HG03457 (cell line): Measurements from ENCODE around the gene NPTXR.
"Not testable (repeated sequence)": the region's sequence is repeated elsewhere in the genome, so short reads cannot be mapped to it uniquely, and the experiment has no call there.

Experiments used
- ATAC-seq: cut with Tn5 transposase; IDR thresholded peaks from one replicate; pipeline ENCODE4 v1.9.1; 2021; ENCODE audit warnings: moderate number of reproducible peaks; ENCODE audit not compliant: unreplicated experiment

NPTXR gene

DNA sequence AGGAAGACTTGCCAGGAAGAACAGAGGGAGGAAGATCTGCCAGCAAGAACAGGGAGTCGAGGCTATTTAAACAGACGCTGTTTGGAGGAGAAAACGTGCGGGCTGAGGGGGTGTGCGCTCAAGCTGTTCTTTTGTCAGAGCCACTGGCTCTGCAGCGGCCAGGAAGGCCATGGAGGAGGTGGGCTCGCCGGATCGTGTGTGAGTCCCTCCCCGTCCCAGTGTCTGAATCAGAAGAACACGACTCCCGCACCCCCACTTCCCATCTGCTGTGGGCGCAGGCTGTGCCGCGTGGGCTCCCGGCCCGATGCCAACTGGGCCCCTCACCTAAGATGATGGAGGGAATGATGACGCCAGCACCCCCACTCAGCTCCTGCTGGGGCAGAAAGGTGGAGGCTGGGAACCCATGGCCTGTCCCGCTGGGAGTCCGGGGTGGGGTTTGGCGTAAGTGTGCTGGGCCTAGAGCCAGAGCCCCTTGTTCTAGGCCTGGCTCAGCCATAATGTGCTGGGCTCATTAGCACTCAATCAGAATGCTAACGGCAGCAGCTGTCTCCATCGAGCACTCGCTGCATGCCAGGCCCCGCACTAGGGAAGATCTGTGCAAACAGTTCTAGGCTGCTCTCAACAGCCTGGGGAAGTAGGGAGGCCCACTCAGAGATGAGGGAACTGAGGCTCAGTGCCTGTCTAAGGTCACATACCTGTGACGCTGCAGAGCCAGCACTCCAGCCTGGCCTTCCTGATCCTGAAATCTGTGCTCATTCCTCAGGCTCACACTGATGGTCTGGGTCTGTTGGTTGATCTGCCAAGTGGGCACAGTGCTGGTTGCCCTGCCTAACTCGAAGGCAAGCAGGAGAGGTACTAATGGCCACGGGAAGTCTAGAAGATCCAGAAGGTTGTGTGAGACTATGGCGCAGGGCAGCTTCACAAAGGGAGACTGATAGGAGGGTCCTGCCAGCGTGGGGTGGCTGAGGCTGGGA, 11.5 kb downstream of the NPTXR start:
- no peak for ATAC-seq

DNA sequence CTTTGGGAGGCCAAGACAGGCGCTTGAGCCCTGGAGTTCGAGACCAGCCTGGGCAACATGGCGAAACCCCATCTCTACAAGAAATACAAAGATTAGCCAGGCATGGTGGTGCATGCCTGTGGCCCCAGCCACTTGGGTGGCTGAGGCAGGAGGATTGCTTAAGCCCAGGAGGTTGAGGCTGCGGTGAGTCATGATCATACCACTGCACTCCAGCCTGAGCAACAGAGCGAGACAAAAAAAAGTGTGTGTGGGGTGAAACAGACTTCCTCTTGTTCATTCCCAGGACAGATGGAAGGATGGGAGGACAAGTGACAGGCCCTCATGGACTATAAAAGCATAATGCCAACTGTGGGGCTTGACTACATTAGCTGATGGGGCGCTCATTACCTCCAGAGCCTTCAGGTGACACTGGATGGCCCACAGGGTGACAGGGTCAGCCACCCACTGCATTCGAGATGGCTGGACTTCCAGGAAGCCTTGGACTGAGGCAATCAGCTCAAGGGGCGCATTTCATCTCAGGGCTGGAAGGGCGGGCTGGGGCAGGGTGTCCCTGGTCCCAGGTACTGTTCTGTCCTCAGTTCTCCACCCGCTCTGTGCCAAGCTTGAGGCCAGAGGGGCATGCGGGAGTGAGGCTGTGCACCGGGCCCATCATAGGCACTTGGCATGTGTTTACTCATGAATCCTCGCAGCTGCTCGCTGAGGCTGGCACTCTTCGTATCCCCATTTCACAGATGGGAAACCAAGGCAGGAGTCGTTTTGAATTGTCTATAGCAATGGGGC, 12.5 kb downstream of the NPTXR start:
- no peak for ATAC-seq

DNA sequence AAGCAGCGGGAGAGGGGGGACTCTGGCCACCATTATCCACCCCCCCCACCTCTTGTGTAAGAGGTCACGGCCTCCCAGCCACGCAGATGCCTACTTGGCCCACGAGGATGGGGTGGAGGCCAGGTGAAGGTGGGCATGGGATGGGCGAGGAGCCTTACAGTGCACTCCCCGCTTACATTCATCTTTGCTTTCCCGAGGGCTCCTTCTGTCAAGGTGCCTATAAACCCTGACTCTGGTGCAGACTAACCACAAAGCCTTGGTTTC, 13.1 kb downstream of the NPTXR start:
- ATAC-seq, result no peak

DNA sequence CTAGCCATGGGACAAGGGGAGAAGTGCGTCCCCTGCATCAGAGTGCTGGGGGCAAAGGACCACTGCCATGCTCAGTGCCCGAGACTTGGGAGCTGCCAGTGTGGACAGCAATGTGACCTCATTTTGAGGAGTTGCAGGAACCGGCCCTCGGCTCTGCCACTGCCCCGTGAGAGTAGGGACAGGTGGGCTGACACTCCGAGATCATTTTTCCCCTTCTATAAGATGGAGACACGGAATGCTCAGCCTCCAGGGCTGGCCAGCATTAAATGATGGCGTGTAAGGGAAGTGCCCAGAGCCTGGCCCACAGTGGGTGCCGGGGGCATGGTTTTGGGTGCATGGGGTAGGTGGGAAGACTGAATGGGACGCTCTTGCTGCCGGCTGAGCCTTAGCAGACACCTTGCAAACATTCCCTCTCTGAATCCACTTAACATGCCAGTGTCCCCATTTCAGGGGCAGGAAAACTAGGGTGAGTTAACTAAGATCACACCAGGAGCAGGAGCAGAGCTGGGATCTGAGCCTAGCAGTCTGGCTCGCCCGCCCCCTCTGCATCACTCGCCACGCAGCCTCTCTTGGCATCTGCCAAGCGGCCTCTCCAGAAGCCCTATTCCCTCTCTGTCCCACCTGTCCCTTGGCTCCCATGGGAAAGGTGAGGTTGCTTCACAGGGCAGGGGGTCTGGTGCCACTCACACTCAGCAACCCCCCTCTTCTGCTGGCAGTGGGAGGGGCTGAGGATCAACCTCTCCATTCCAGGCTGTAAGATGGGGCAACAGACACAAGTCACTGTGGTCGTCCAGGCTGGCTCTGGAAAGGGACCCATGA, 13.6 kb downstream of the NPTXR start:
- ATAC-seq, result no peak

DNA sequence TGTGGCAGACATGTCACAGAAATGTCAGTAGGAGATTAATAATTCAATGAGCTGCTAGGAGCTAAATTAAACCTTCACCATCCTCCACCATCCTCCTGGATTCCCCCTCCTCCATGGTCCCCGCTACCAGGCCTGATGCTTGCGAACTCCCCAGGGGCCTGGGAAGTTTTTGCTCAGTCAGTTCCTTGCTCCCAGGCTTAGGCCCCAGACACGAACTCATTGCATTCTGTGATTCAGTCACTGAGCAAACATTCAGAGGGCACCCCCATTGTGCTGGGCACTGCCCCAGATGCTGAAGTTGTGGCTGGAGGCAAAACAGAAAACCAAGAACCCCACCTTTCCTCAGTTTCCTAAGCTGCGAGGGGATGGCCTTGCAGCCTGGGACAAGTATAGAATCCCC, 14.3 kb downstream of the NPTXR start:
- no peak for ATAC-seq

DNA sequence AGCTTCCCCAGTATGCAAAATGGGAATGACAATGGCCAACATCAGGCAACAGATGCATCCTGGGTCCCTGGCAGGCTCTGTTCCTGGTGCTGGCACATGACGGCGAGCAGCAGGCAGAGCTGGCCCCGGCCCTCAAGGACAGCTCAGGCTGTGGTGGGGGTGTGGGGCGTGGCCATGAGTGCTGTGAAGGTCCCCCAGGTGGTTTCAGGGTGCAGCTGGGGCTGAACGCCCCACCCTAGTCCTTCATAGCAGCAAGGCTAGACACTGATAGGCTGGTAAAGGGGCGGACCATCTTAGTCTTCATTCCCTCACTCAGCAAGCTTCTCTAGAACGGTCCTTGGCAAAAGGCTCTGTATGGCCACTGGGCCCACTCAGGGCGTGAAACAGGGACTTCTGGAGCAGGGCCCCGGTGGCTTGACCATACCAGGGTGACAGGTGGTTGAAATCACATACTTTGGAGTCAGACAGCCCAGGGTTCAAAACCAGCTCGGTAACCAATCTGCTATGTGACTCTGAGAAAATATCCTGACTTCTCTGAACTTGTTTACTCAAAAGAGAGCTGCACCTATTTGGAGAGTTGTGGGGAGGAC, 15.1 kb downstream of the NPTXR start:
- ATAC-seq, result no peak

DNA sequence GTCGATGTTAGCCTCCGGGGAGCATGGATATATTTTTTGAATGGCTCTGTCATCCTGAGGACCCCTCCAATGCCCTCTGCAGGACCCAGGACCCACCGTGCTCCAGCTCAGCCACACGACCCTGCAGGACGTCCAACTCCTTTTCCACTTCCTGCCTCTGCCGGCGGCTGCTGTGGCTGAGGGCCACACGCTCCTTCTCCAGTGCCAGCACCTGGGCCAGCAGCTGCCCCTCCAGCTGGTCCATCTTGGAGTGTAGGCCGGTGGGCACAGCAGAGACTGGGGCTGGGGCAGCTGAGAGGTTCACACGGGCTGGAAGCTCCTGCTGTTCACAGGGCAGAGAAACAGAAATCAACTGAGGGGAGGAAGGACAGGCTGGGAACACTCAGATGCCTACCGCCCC, 15.6 kb downstream of the NPTXR start:
- ATAC-seq, result no peak

DNA sequence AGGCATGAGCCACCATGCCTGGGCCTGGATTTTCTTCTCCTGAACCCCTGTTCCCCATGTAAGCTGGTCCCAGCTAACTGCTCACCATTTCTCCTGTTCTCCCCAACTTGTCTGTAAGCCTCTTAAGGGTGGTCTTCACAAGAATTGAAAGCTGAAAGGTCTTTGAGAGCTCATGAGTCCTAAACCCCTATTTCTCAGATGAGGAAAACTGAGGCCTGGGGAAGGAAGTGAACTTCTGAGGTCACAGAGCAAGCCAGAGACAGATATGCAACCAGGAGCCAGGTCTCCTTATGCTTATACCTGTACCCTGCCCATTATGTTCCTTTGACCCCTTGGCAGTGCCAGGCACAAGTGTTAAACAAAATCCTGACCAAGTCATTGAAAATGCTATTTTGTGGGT, 16.3 kb downstream of the NPTXR start:
- no peak for ATAC-seq

DNA sequence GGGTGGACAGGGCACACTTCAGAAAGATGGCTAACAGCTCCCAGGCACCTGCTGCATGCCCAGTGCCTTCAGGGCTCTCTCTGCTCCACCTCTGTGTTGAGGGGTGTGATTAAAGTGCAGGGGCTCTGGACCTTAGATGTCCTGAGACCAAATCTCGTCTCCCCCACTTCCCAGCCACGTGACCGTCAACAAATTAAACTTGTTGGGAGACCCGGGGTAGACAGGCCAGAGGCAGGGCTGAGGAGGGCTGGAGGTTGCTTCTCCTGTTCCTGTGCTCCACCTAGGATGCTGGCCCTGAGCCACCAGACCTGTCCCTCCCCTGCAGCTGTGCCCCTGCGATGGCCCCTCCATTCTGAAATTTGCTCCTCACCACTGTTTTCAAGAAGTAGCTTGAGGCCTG, 17.0 kb downstream of the NPTXR start:
- no peak for ATAC-seq

DNA sequence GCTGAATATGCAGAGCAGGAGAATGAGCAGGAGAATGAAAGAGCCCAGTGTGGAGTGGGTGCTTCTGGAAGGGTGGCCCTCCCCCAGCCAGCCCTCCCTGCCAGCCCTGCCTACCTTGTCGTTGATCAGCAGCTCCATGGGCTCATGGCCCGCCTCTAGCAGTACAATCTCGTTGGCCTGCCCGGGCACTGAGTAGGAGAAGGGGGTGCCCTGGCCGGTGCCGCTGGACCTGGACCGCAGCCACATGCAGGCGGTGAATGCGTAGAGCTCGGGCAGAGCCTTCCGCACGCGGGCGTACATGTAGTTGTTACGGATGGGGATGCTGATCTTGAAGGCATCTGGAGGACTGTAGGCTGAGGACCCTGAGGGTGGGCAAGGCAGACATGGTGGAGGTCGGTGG, 17.4 kb downstream of the NPTXR start:
- no peak for ATAC-seq

DNA sequence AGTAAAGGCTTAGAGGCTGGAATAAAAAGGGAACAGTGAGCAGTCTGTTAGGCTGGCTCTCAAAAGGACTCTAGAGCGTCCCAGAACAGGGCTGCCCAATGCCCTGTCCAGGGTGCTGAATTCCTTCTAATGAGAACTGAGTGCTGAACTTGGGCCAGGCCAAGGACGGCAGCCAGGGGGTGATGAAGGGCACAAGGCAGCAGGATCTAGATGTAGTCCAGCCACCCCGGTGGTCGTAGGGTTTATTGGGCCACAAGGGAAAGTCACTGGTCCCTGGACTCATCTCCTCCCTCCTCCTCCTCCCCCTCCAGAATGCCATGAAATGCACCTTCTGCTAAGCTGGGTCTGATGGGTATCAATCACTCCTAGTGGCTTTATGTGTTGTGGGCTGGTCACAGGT, 19.2 kb downstream of the NPTXR start:
- ATAC-seq, result no peak

DNA sequence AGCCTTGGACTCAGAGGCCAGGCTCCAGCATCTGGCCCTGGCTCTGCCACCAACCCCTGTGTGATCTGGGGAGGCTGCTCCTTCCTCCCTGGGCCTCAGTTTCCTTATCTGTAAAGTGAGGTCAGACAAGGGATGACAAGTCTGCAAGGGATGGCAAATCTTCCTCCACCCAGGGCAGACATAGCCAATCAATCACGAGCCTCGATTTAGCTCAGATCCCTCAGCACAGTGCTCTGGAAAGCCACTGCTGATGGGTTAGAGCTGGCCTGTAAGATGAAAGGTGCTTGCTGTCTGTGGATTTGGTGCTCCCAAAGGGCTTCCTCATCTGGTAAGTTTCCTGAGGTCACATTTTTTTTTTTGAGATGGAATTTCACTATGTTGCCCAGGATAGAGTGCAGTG, 20.2 kb downstream of the NPTXR start:
- no peak for ATAC-seq

DNA sequence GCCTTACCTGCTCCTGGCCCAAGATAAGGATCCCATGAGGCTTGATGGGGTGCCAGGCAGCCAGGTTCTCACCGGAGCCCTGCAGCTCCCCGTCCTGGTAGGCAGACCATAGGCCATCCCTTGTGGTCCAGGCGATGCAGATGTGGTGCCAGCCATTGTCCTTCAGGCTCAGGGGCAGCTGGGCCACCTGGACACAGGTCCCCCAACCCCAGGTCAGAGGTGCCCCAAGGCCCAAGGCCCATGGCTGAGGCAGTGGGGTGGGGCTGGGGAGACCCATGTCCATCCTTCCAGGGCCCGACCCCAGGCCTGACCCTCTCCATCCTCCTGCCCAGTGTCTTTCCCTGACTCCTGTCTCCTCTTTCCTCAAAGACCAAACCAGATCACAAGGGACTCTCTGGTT, 20.8 kb downstream of the NPTXR start:
- no peak for ATAC-seq

DNA sequence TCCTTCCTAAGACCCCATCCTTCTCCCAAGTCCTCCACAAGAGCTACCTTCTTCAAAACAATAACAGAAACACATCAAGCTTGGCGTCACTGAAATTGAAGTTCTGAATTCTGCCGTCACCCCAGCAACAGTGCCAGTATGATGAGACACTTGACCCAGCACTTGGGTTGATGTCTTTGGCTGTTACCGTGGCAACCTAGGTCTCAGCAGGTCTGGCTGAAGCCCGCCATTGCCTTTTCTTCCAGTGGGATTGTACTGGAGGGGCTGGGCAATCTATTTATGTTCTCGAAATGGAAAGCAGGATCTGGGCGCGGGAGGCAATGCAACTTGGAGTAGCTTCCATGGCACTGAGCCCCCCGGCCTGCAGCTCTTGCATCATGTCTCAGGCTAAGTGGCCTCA, 23.8 kb downstream of the NPTXR start:
- ATAC-seq, result no peak

DNA sequence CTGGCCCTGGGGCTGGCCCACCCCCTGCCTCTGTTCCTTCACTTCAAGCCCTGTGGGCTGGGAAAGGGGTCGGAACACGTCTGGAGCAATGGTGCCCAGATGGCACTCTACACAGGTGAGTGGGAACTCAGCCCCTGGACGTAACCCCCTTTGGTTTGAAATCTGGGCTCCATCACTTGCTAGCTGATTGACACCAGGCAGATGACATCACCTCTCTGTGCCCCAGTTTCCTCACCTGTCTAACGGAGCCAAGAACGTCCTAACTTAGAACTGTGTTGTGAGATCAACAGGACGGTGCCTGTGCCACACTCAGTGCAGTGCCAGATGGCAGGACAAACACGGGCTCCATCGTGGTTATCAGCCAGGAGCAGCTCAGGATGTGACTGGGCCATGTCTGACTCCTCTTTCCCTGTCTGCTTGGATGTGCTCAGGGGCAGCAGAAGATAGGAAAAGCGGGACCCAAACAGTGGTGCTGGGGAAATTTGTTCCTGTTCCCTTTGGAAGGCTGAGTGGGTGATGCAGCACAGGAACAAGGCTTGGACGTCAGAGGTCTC, 24.4 kb downstream of the NPTXR start:
- no peak for ATAC-seq

DNA sequence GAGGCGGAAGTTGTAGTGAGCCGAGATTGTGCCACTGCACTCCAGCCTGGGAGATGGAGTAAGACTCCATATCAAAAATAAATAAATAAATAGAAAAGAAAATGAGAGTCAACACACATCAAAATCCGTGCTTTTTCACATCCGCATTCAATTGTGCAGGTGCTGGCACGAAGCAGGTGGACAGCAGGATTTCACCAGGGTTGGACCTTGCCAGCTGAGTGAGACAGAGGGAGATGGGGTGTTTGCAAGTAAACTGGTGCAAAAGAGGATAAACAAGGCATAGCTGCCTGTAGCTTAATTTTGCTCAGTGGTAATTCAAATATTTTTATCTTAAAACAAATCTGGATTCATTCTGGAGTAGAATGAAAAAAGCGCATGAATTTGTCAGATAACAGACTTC, 26.6 kb downstream of the NPTXR start:
- ATAC-seq, result no peak

DNA sequence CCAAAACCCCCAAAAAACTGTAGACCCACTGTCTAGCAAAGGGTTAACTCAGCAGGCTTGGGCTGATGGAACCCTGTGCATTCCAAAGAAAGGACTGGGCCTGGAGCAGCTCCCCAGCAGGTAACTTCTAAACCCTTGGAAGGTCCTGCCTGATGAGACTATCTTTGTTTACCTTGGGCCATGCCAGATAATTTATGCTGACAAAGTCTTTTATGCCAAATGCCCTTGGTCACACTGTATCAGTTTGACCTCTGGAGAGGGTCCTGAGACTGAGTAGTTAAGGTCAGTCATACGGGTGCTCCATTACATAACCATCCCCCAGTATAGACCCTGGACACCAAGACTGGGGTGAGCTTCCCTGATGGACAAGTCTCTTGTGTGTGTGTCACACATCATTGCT, 28.0 kb downstream of the NPTXR start:
- ATAC-seq, result no peak

DNA sequence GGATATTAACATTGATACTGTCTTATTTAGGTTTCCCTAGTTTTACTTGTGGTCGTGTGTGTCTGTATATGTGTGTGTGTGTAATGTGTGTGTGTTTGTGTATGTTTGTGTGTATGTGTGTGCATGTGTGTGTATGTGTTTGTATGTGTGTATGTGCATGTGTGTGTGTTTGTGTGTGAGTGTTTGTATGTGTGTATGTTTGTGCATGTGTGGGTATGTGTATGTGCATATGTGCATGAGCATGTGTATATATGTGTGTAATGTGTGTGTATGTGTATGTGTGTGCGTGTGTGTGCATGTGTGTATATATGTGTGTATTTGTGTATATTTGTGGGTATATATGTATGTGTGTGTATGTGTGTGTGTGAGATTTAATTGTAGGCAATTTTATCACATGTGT, 32.6 kb downstream of the NPTXR start:
- ATAC-seq, result no peak

DNA sequence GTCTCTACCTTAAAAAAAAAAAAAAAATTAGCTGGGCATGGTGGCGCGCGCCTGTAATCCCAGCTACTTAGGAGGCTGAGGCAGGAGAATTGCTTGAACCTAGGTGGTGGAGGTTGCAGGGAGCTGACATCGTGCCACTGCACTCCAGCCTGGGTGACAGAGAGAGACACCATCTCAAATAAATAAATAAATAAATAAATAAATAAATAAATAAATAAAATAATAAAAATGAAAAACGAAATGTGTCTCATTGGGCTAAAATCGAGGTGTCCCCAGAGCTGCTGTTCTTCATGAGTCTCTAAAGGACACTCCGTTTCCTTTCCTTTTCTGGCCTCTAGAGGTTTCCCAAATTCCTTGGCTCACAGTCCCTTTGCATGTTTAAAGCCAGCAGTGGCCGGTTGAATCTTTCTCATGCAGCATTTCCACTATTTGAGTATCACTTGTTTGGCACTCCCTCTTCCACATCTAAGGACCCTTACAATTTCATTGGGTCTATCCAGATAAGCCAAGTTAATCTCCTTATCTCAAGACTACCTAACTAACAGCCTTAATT, 38.7 kb downstream of the NPTXR start:
- ATAC-seq, result not testable (repeated sequence)

DNA sequence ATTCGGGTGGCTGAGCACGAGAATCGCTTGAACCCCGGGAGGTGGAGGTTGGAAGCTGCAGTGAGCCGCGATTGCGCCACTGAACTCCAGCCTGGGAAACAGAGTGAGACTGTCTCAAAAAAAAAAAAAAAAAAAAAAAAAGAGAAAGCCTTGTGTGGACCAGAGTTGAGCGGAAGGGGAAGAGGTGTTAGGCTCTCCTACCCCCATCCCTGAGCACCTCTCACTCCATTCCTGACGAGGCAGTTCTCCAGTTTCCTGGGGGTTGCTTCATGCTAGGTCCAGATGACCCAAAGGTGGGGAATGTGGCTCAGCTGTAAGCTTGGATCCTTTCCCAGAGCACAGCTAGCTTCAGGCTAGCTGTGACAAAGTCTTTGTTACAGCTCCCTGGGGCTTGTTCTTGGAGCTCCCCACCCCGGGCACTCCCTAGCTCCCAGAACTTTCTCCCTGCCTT, 41.1 kb downstream of the NPTXR start:
- ATAC-seq, result no peak
